ENCODE data around the gene DAP. TPM values are rescaled to one million over a fixed set of nuclear protein-coding genes. Genes with fewer than 3 reads are reported as not detected.

The DAP gene
- total RNA-seq, 1 donor from 2014 or later: 13.6 TPM

GRCh38 chr5:10762776-10763500 lies 1.9 kb upstream of the DAP start:
- ATAC-seq (ENCODE audit: poor library complexity) (no peak), DNase-seq (no peak)
- intact Hi-C loops (cut with DNase I): no loop called here

GRCh38 chr5:10761933-10762775 lies 1.1 kb upstream of the DAP start:
- peak; percentile 9 for ATAC-seq (ENCODE audit: poor library complexity)
- intact Hi-C loops (cut with DNase I): no loop called here
- DNase-seq: peak; percentile 66

DNA sequence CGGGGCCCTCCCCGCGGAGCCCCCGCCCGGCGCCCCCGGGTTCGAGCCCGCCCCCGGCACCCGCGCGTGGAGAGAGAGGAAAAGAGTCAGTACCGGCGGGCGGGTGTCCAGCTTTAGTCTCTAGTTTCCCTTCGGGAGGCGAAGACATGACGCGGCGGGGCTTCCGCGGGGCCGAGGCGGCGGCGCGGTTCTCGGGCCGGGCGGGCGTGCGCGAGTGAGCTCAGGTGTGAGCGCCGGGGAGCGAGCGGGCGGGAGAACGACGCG lies 181 bp downstream of the DAP start:
- no peak for ATAC-seq (ENCODE audit: poor library complexity)
- intact Hi-C loops (cut with DNase I): no loop called here
- DNase-seq: no peak

GRCh38 chr5:10760096-10760920 lies 726 bp downstream of the DAP start:
- intact Hi-C loops (cut with DNase I): no loop called here

DNA sequence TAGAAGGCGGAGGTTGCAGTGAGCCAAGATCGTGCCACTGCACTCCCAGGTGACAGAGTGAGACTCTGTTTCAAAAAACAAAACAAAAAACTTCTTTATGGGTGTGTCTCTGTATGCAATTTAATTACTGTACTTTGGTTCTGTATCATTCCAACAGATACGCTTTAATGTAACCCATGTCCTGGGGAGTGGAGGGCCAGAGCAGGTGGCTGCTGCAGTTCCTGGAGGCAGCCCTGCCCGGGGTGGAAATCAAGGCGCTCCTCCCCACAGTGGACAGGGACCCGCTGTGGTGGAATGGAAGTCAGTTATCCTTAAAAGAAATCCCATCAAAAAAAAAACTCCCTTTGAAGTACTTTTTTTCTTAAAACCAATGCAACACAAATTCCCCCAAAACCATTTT lies 1.9 kb downstream of the DAP start:
- DNase-seq: no peak
- intact Hi-C loops (cut with DNase I): loop anchor here (5.0 kb wide), 1 partner anchor 57 kb away; no protein-coding TSS in a partner anchor
- ATAC-seq (ENCODE audit: poor library complexity): no peak

More at GRCh38 chr5:10760096-10760920, 726 bp downstream of the DAP start:
- ATAC-seq (ENCODE audit: poor library complexity) (peak; percentile 49), DNase-seq (no peak)

GRCh38 chr5:10757922-10758555 lies 3.0 kb downstream of the DAP start:
- no peak for DNase-seq
- no peak for ATAC-seq (ENCODE audit: poor library complexity)
- intact Hi-C loops (cut with DNase I): loop anchor here (5.0 kb wide), 1 partner anchor 56 kb away; no protein-coding TSS in a partner anchor

DNA sequence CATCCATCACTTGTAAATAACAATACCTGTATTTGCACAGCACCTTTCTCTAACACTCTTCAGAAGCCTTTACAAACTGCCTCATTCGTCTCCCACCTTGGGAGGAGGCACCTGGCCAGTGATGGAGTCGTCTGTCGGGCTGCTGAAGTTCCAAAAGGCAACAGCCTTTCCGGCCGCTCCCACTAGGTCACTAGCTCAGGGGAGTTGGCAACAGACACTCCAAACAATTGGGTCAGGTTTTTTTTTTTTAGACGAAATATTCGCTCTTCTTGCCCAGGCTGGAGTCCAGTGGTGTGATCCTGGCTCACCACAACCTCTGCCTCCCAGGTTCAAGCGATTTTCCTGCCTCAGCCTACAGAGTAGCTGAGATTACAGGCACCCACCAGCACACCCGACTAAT lies 4.0 kb downstream of the DAP start:
- no peak for ATAC-seq (ENCODE audit: poor library complexity)
- DNase-seq: no peak
- intact Hi-C loops (cut with DNase I): loop anchor here (5.0 kb wide), 1 partner anchor 55 kb away; no protein-coding TSS in a partner anchor

- DNase-seq: no peak
- intact Hi-C loops (cut with DNase I): loop anchor here (5.0 kb wide), 1 partner anchor 54 kb away; no protein-coding TSS in a partner anchor
- ATAC-seq (ENCODE audit: poor library complexity): no peak
Measured at GRCh38 chr5:10756549-10756948, 4.5 kb downstream of the DAP start.

GRCh38 chr5:10753178-10753577 lies 7.9 kb downstream of the DAP start:
- ATAC-seq (ENCODE audit: poor library complexity) (no peak), DNase-seq (no peak)
- intact Hi-C loops (cut with DNase I): no loop called here

GRCh38 chr5:10752451-10752850 lies 8.6 kb downstream of the DAP start:
- intact Hi-C loops (cut with DNase I): no loop called here
- no peak for DNase-seq
- no peak for ATAC-seq (ENCODE audit: poor library complexity)

DNA sequence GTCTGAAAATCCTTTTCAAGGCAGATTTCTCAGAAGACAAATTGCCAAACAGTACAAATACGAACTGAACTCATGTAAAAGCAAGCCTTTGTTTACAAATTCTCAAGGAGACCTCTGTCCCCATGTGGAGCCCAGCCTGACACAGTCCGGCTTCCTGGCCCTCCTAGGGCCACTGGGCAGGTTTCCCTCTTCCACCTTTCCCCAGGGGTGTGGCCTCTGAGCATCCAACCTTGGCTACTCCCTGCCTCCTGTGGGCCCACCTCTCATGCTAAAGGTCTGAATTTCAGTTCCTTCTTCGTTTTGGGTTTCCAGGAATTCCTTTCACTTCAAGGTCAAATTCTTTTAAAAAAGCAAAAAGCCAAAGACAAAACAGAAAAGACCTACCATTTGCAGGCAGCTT lies 10.1 kb downstream of the DAP start:
- intact Hi-C loops (cut with DNase I): no loop called here
- ATAC-seq (ENCODE audit: poor library complexity) (no peak), DNase-seq (no peak)

- no peak for DNase-seq
Measured at GRCh38 chr5:10747678-10748622, 13.1 kb downstream of the DAP start.

DNA sequence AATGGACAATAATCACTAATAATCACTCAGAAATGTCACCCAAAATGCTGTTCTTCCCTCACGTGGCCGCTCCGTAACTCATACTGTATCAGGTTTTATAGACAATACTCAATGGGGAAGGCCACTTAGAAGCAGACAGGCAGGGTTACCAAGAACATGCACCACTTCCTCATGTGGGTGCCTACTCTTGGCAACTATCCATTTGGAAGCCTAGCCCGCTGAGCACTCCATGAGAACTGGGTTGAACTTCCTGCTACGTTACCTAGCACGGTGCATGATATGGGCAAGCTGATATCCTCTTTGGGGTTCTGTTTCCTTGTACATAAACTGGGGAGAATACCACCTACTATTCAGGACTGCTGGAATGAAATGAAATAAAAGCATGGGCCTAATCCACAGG lies 14.3 kb downstream of the DAP start:
- intact Hi-C loops (cut with DNase I): no loop called here
- ATAC-seq (ENCODE audit: poor library complexity) (peak; percentile 53), DNase-seq (no peak)

More at GRCh38 chr5:10747678-10748622, 13.1 kb downstream of the DAP start:
- no peak for ATAC-seq (ENCODE audit: poor library complexity)
- intact Hi-C loops (cut with DNase I): no loop called here

- intact Hi-C loops (cut with DNase I): no loop called here
- ATAC-seq (ENCODE audit: poor library complexity) (peak; percentile 89), DNase-seq (no peak)
Measured at GRCh38 chr5:10745133-10745532, 15.9 kb downstream of the DAP start.

DNA sequence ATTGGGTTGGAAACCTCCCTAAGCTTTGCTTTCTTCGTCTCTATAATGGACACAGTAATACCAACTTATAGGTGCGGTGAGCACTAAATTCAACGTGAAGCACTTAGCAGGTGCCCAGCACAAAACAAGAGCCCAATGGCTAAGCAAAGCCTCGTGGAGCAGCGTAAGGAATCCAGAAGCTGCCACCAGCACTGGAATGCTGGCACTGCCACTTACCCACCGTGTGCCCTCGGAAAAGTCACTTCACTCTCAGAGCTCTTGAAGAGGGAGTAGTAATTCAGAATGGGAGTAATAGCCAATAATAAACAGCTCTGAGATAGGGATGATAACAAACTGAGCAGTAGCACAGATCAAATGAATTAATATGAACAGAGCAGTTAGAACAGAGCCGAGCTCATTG lies 16.4 kb downstream of the DAP start:
- no peak for DNase-seq
- ATAC-seq (ENCODE audit: poor library complexity): peak; percentile 78

GRCh38 chr5:10743951-10744350 lies 17.1 kb downstream of the DAP start:
- ATAC-seq (ENCODE audit: poor library complexity): no peak
- DNase-seq: no peak
- intact Hi-C loops (cut with DNase I): no loop called here

More for the DNA sequence above, 16.4 kb downstream of the DAP start:
- intact Hi-C loops (cut with DNase I): no loop called here

DNA sequence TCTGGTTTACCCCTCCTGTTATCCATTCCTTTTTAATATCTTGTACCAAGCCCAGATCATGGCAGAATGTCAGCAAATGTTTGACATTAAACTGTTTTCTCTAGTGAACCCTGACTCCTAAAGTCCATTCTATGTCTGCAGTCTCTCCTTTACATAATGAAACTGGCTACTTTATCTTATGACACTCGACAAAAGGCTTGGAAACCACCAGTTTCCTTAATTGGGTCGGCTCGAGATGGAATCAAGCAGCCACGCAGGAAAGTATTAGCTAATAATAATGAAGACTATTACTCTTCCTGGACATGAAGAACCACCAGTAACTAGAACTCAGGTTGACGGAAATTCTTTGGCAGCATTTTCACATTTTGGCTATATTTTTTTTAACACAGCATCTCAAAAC lies 17.5 kb downstream of the DAP start:
- intact Hi-C loops (cut with DNase I): no loop called here
- no peak for DNase-seq
- ATAC-seq (ENCODE audit: poor library complexity): no peak

GRCh38 chr5:10741661-10742060 lies 19.4 kb downstream of the DAP start:
- ATAC-seq (ENCODE audit: poor library complexity): no peak

More at GRCh38 chr5:10741661-10742060, 19.4 kb downstream of the DAP start:
- intact Hi-C loops (cut with DNase I): no loop called here
- DNase-seq: no peak

Measured in Right ventricle myocardium superior (tissue), 1 donor.